Stimulated activated naive B cell treated with anti-CD40 and anti-IgM and Interleukin-4, amounts not matched to agents 10 μg/mL and 1 μg/mL and 100 μg/mL, for 72 hours (primary cell): ENCODE measurements around the gene NKX2-4.
"Not testable (repeated sequence)": the region's sequence is repeated elsewhere in the genome, so short reads cannot be mapped to it uniquely, and the experiment has no call there.

Source experiments
- ATAC-seq, 2 donors: fragments of 150-1000 bp; cut with Tn5 transposase; replicated peaks; 2 replicates each; pipeline ENCODE4 v1.10.0; 2021; ENCODE audit warnings: moderate library complexity in 1 of 2
- DNase-seq: peaks from one replicate; pipeline ENCODE4 v3.0.0; 2021
- H3K27ac Mint-ChIP-seq: one replicate; pipeline ENCODE4 v1.8.0; 2022; ENCODE audit warnings: mild to moderate bottlenecking, mixed read lengths
- H3K27me3 Mint-ChIP-seq, 2 donors: one replicate each; pipeline ENCODE4 v1.8.0; 2022; ENCODE audit warnings: mixed read lengths in 2 of 2
- H3K36me3 Mint-ChIP-seq, 2 donors: one replicate each; pipeline ENCODE4 v1.8.0; 2022; ENCODE audit warnings: mixed read lengths in 2 of 2, mild to moderate bottlenecking in 1 of 2
- H3K4me1 Mint-ChIP-seq, 2 donors: one replicate each; pipeline ENCODE4 v1.8.0; 2022; ENCODE audit warnings: mixed read lengths in 2 of 2, mild to moderate bottlenecking in 1 of 2
- H3K4me3 Mint-ChIP-seq, 2 donors: one replicate each; pipeline ENCODE4 v1.8.0; 2022; ENCODE audit warnings: mild to moderate bottlenecking in 2 of 2, mixed read lengths in 2 of 2, moderate library complexity in 1 of 2
- H3K9me3 Mint-ChIP-seq, 2 donors: one replicate each; pipeline ENCODE4 v1.8.0; 2022; ENCODE audit warnings: mixed read lengths in 2 of 2, mild to moderate bottlenecking in 1 of 2

The NKX2-4 gene

DNA sequence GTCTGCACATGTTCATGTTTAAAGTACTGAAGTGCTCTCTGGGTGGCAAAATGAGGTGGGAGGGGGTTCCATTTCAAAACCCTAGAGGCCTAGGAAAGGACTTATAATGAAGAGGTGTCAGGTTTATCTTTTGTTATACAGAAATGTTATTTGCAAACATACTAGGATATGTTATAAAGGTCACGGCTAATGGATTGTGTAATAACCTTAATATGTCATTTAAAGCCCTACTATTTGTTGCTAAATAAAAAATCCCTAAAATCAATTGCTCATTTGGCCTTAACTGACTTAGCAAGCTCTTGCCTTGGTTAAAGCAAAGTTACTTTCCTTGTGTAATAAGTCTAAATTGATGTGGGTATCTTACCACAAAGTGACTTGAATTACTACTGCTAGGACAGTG, 8.8 kb downstream of the NKX2-4 start:
- H3K4me3 Mint-ChIP-seq: no peak overlapping the region
- ATAC-seq: no peak
- H3K9me3 Mint-ChIP-seq: no peaks in the 10 kb centered on the region
- H3K36me3 Mint-ChIP-seq: peaks cover 27 to 34% of the 10 kb centered on the region in 2 donors
- peaks cover 10 to 14% of the 10 kb centered on the region in 2 donors for H3K4me1 Mint-ChIP-seq
- DNase-seq: no peak
- H3K27ac Mint-ChIP-seq: no peak overlapping the region
- H3K27me3 Mint-ChIP-seq: peaks cover 19 to 25% of the 10 kb centered on the region in 2 donors

GRCh38 chr20:21387528-21387927, 9.8 kb downstream of the NKX2-4 start:
- Mint-ChIP-seq H3K36me3 (peaks cover 28 to 37% of the 10 kb centered on the region in 2 donors), H3K4me3 (no peak overlapping the region), H3K9me3 (no peaks in the 10 kb centered on the region), H3K4me1 (peaks cover 5 to 7% of the 10 kb centered on the region in 2 donors), H3K27ac (no peak overlapping the region), H3K27me3 (peaks cover 13 to 15% of the 10 kb centered on the region in 2 donors)
- no peak for ATAC-seq
- DNase-seq: no peak

GRCh38 chr20:21386111-21386510, 11.2 kb downstream of the NKX2-4 start:
- no peaks in the 10 kb centered on the region for H3K4me1 Mint-ChIP-seq
- peaks cover 4% of the 10 kb centered on the region in 2 donors for H3K27me3 Mint-ChIP-seq
- H3K36me3 Mint-ChIP-seq: peaks cover 23 to 32% of the 10 kb centered on the region in 2 donors
- ATAC-seq: no peak
- no peak overlapping the region for H3K27ac Mint-ChIP-seq
- H3K4me3 Mint-ChIP-seq: no peak overlapping the region
- DNase-seq: no peak
- no peaks in the 10 kb centered on the region for H3K9me3 Mint-ChIP-seq

- Mint-ChIP-seq H3K4me3 (no peak overlapping the region), H3K9me3 (no peaks in the 10 kb centered on the region), H3K4me1 (no peaks in the 10 kb centered on the region), H3K27ac (no peak overlapping the region), H3K36me3 (peaks cover 17 to 30% of the 10 kb centered on the region in 2 donors), H3K27me3 (no peaks in the 10 kb centered on the region)
- no peak for ATAC-seq
- DNase-seq: no peak
Observed at GRCh38 chr20:21384308-21384892, 12.9 kb downstream of the NKX2-4 start.

GRCh38 chr20:21381619-21382018, 15.7 kb downstream of the NKX2-4 start:
- no peak for DNase-seq
- no peaks in the 10 kb centered on the region for H3K4me1 Mint-ChIP-seq
- peaks cover 30 to 44% of the 10 kb centered on the region in 2 donors for H3K36me3 Mint-ChIP-seq
- no peak for ATAC-seq
- no peaks in the 10 kb centered on the region for H3K9me3 Mint-ChIP-seq
- H3K27me3 Mint-ChIP-seq: no peaks in the 10 kb centered on the region
- H3K27ac Mint-ChIP-seq: no peak overlapping the region
- no peak overlapping the region for H3K4me3 Mint-ChIP-seq

DNA sequence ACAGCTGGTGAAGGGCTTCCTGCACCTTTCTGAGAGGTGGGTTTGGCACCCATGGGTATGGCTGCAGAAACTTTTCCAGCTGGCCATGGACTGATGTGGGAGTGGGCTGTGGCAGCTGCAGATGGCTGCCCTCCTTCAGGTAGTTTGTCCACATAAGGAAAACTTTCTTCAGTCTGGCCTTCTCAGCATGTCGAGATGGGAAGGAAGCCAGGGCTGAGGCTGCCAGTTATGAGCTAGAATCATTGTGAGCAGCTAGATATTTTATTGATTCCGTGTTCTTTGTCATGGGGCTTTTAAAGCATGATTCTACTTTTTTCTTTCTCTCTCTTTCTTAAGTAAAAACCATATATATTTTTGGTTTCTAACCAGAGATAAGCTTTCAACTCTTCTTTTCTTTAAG, 16.6 kb downstream of the NKX2-4 start:
- no peak for ATAC-seq
- H3K27ac Mint-ChIP-seq: no peak overlapping the region
- no peak for DNase-seq
- no peaks in the 10 kb centered on the region for H3K9me3 Mint-ChIP-seq
- H3K4me3 Mint-ChIP-seq: no peak overlapping the region
- H3K4me1 Mint-ChIP-seq: no peaks in the 10 kb centered on the region
- peaks cover 34 to 44% of the 10 kb centered on the region in 2 donors for H3K36me3 Mint-ChIP-seq
- H3K27me3 Mint-ChIP-seq: no peaks in the 10 kb centered on the region

GRCh38 chr20:21378259-21378658, 19.1 kb downstream of the NKX2-4 start:
- Mint-ChIP-seq H3K4me3 (no peak overlapping the region), H3K27me3 (no peaks in the 10 kb centered on the region), H3K36me3 (peaks cover 32 to 51% of the 10 kb centered on the region in 2 donors), H3K4me1 (peaks cover 3 to 12% of the 10 kb centered on the region in 2 donors), H3K9me3 (no peaks in the 10 kb centered on the region), H3K27ac (no peak overlapping the region)
- DNase-seq (no peak), ATAC-seq (no peak)

DNA sequence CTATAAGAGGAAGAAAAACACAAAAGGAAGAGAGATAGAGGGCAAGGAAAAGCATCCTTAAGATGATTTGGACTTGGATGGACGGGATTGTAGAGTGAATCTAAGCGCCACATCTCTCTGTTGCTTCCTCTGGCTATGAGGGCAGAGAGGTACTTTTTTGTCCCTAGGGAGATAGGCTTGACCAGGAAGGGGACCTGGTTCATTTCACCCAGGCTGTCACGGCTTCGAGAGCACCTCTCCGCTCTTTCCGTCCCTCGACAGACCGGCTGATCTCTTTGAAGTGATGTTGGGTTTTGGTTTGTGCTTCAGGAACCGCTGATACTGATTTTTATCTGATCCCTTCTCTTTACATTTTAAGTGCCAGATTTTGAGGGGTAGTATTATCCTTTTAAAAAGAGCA, 19.6 kb downstream of the NKX2-4 start:
- H3K4me3 Mint-ChIP-seq: no peak overlapping the region
- peaks cover 38 to 56% of the 10 kb centered on the region in 2 donors for H3K36me3 Mint-ChIP-seq
- no peak overlapping the region for H3K27ac Mint-ChIP-seq
- ATAC-seq (no peak), DNase-seq (no peak)
- H3K4me1 Mint-ChIP-seq: peaks cover 3 to 12% of the 10 kb centered on the region in 2 donors
- H3K9me3 Mint-ChIP-seq: no peaks in the 10 kb centered on the region
- no peaks in the 10 kb centered on the region for H3K27me3 Mint-ChIP-seq

DNA sequence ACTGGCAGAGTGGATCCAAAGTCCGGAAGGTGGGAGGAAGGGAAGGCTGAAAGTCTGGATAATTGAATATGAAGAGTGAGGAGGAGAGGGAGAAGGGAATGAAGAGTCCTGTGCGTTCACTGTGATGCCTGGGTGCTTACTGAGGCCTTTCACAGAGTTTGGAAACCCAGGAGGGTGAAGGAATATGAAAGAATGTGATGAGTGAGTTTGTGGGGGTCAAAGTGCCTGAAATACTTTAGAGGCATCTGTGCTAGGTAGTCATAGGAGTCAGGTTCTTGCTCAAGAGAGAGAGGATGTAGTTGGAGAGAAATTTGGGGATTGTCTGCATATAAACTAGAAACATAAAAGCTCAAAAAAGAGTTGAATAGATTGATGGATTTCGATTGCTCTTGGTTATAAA, 20.7 kb downstream of the NKX2-4 start:
- Mint-ChIP-seq H3K4me3 (no peak overlapping the region), H3K27ac (no peak overlapping the region), H3K4me1 (peaks cover 3 to 12% of the 10 kb centered on the region in 2 donors)

GRCh38 chr20:21373436-21373835, 23.9 kb downstream of the NKX2-4 start:
- ATAC-seq (no peak), DNase-seq (no peak)
- Mint-ChIP-seq H3K4me1 (peaks cover 3 to 12% of the 10 kb centered on the region in 2 donors), H3K9me3 (no peaks in the 10 kb centered on the region), H3K4me3 (no peak overlapping the region), H3K27ac (no peak overlapping the region), H3K36me3 (peaks cover 36 to 57% of the 10 kb centered on the region in 2 donors), H3K27me3 (no peaks in the 10 kb centered on the region)

More for the DNA sequence above, 20.7 kb downstream of the NKX2-4 start:
- H3K27me3 Mint-ChIP-seq: no peaks in the 10 kb centered on the region
- DNase-seq (no peak), ATAC-seq (no peak)
- H3K9me3 Mint-ChIP-seq: no peaks in the 10 kb centered on the region
- peaks cover 42 to 63% of the 10 kb centered on the region in 2 donors for H3K36me3 Mint-ChIP-seq

- Mint-ChIP-seq H3K36me3 (peaks cover 29 to 53% of the 10 kb centered on the region in 2 donors), H3K9me3 (no peaks in the 10 kb centered on the region), H3K27me3 (no peaks in the 10 kb centered on the region), H3K4me3 (no peak overlapping the region), H3K27ac (no peak overlapping the region), H3K4me1 (peaks cover 3 to 12% of the 10 kb centered on the region in 2 donors)
- no peak for ATAC-seq
- no peak for DNase-seq
Observed at GRCh38 chr20:21372016-21372415, 25.3 kb downstream of the NKX2-4 start.

DNA sequence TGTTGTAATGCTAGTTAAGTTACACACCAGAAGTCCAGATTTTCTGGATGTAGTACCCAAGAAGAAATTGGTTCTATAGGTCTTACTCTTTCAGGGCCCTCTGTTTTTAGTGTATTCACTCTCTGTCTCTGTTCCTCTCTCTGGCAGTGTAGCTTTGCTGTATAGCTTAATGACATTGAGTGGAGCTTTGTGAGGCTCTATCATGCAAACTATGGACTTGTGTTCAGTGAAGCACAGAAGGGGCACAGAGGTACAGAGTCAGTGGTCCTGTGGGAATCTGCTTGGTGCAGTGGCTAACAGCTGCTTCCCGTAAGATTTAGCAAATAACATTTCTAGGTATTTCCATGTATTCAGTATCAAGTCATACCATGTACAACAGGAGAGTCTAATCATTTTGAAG, 26.1 kb downstream of the NKX2-4 start:
- ATAC-seq (no peak), DNase-seq (no peak)
- Mint-ChIP-seq H3K36me3 (peaks cover 30 to 56% of the 10 kb centered on the region in 2 donors), H3K4me1 (peaks cover 3 to 12% of the 10 kb centered on the region in 2 donors), H3K9me3 (no peaks in the 10 kb centered on the region), H3K4me3 (no peak overlapping the region), H3K27ac (no peak overlapping the region), H3K27me3 (no peaks in the 10 kb centered on the region)

- DNase-seq (no peak), ATAC-seq (no peak)
- Mint-ChIP-seq H3K27me3 (no peaks in the 10 kb centered on the region), H3K9me3 (no peaks in the 10 kb centered on the region), H3K4me1 (peaks cover 3 to 5% of the 10 kb centered on the region in 2 donors), H3K36me3 (peaks cover 31 to 47% of the 10 kb centered on the region in 2 donors), H3K27ac (no peak overlapping the region), H3K4me3 (no peak overlapping the region)
Observed at GRCh38 chr20:21368791-21369190, 28.5 kb downstream of the NKX2-4 start.

DNA sequence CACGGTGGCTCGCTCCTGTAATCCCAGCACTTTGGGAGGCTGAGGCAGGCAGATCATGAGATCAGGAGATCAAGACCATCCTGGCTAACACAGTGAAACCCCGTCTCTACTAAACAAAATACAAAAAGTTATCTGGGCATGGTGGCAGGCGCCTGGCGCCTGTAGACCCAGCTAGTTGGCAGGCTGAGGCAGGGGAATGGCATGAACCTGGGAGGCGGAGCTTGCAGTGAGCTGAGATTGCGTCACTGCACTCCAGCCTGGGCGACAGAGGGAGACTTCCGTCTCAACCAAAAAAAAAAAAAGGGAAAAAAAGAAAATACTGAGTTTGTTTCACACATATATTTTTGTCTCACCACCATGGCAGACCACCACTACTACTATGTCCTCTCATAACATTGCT, 31.1 kb downstream of the NKX2-4 start:
- not testable (repeated sequence) for H3K9me3 Mint-ChIP-seq, DNase-seq, H3K27me3 Mint-ChIP-seq, ATAC-seq, H3K27ac Mint-ChIP-seq, H3K4me3 Mint-ChIP-seq, H3K4me1 Mint-ChIP-seq
- H3K36me3 Mint-ChIP-seq: peaks cover 28 to 51% of the 10 kb centered on the region in 2 donors

- ATAC-seq (no peak), DNase-seq (no peak)
- Mint-ChIP-seq H3K36me3 (peaks cover 28 to 51% of the 10 kb centered on the region in 2 donors), H3K9me3 (no peaks in the 10 kb centered on the region), H3K4me3 (no peak overlapping the region), H3K27me3 (no peaks in the 10 kb centered on the region), H3K27ac (no peak overlapping the region), H3K4me1 (no peaks in the 10 kb centered on the region)
Observed at GRCh38 chr20:21365771-21366170, 31.6 kb downstream of the NKX2-4 start.
